NCI-H82 treated with DMSO at 0.1 percent for 48 hours (cell line): ENCODE data around the gene ASPHD2.
A peak's percentile ranks its signal among the peaks of the same experiment; 100 is the strongest.

Experiments
- DNase-seq: peaks from one replicate; lab custom pipeline; 2025; ENCODE audit not compliant: unreplicated experiment; lab: John Stamatoyannopoulos, UW

The ASPHD2 gene

DNA sequence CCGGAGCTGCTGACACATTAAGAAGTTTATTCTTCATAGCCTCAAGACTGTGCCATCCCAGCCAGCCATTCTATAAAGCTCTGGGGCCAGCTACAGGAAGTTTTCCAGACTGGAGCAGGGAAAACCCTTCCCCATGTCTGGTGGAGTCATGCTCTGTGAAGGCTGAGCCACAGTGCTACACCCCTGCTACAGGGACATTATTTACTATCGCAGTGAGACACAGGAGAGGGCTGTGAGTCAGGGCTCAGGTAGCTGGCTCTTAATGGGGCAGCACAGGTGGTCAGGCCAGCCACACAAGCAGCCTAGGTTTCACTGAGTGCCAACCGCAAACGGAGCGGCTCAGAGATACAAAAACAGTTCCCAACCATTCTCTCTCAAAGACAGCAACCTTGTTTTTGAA is 42.5 kb downstream of the ASPHD2 start:
- DNase-seq = no peak

DNA sequence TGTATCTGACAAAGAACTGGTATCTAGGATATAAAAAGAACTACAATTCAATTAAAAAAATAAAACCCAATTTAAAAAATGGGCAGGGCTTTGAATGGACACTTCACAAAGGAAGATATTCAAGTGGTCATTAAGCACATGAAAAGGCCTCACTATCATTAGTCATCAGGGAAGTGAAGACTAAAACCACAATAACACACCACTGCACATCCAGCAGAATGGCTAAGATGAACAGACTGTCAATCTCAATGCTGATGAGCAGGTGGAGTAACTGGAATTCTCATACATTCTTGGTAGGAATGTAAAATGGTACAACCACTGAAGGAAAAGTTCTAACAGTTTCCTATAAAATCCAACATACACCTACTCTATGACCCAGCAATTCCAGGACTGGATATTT is 45.6 kb downstream of the ASPHD2 start:
- no peak for DNase-seq

DNA sequence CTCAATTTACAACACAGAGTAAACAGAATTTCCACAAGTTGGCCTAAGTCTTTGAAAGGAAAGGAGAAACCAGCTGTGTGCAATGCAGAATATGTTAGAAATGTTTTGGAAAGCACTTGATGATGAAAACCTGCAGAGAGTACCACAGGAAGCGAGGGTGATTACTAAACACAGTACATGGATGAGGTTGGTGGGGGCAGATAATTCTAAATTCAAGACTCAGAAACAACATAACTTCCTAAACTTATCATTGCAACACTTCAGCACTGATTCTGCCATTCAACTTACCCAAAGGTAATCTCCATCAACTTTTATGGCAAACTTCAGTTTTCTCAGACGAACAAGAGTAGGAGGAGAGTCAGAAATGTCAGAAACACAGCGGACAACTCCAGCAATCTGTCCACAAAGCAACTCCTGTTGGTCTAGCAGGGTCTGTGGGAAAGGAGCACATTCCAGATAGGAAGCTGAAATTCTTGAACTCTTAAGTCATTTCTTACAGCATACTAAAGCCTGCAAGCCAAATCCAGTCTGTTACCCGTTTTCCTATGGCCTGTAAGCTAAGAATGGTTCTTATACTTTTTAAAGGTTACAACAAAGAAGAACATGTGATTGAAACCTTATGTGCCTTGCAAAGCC is 47.8 kb downstream of the ASPHD2 start:
- DNase-seq = no peak

DNA sequence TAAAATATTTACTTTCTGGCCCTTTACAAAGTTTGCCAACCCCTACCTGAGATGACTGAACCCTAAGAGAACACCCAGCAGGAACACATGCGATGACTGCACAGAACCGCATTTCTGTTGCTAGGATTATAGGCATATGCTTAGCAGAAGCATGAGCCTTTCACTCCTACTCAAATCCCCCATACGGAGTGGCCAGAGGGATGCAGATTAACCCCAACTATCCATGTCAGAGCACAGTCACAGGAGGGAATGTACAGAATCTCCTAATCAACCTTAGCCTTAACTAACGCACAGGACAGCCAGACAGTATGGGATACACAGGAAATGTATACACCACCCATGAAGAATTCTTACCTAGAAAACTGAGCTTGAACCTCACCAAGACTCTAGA is 48.3 kb downstream of the ASPHD2 start:
- DNase-seq = peak; percentile 19

DNA sequence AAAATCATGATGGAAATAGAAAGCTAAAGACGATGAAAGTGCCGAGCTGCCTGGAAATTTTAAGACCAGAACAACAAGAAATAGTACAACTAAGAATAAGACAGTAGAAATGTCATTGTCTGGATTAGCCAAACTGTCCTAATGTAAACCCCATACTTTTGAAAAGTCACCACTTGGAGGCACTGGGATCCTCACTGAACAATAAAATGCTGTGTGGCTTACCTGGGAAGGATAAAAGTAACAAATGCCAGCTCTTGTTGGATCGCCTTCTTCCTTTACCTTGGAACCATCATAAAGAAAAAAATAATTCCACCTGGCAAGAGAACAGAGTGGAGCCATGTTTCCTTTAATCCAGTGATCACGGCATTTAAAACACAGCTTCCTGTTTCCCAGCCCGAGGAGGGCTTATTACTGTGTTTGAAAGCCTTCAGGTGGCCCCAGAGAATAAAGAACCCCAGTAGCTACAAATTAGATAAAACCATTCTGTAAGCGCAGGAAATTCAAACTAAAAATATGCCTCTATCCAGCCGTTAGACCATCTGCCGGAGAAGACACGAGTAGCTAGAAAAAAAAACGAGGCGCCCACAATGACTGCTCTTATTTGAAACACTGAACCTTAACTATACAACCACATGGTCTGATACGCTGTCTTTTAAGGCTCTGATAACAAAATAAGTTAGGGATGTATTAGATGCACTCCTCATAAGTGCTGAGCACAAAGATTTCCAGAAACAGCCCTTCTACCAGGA is 50.2 kb downstream of the ASPHD2 start:
- peak; percentile 37 for DNase-seq

DNA sequence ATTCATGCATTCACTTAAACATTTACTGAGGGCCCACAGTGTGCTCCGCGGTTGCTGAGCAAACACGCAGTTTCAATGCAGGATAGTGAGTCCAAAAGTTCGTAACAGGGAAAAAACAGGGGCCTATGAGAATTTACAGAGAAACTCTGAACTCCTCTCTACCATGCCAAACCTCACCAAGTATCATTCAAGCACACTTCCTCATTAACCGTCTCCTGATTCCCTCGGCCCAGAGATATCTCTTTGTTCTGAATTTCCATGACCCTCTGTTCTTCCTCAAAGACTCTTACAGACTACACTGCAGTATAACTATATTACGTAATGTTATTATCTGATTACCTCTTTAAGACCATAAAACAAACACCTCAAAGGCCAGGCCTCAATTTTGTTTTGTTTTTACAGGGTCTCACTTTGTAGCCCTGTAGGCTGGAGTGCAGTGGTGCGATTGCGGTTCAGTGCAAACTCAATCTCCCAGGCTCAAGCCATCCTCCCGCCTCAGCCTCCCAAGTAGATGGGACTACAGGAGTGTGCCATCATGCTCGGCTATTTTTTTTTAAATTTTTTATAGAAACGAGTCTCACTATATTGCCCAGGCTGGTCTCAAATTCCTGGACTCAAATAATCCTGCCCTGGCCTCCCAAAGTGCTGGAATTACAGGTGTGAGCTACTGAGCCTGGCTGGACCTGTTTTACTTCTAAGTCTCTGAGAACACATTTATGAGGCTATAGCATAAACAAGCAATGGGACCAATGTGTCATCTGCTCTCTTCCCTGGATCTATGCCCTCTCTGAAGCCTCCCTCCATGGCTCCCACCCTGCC is 50.9 kb downstream of the ASPHD2 start:
- DNase-seq = no peak

DNA sequence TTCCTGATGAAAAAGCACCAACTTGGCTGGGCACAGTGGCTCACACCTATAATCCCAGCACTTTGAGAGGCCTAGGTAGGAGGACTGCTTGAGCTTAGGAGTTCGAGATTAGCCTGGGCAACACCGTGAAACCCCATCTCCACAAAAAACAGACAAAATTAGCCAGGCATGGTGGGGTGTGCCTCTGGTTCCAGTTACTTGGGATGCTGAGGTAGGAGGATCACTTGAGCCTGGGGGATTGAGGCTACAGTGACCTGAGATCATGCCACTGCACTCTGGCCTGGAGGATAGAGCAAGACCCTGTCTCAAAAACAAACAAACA is 51.5 kb downstream of the ASPHD2 start:
- no peak for DNase-seq

DNA sequence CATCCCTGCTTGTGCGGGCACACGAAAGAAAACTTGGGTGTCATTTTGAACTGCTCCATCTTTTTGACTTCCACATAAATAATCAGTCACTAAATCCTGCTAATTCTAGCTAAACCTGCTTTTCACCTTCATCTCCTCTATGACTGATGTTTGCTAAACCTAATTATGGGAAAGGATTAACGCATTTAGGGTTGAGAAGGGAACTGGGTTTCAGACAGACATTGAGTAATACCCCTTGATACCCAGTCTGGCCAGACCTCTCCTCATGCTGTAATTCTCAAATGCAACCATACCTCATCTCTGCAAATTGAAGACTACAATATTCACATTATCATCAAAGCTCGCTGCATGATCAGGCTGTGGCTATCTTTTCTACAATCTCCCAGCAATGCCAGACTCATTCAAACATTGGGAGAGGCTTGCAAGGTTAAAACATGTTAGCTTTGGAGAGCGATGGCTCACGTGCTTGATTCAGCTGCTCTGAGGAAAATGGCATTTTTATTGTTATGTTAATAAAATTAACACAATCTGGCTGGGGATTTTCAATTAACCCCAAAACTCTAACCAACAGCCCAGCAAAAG is 52.1 kb downstream of the ASPHD2 start:
- peak; percentile 58 for DNase-seq

DNA sequence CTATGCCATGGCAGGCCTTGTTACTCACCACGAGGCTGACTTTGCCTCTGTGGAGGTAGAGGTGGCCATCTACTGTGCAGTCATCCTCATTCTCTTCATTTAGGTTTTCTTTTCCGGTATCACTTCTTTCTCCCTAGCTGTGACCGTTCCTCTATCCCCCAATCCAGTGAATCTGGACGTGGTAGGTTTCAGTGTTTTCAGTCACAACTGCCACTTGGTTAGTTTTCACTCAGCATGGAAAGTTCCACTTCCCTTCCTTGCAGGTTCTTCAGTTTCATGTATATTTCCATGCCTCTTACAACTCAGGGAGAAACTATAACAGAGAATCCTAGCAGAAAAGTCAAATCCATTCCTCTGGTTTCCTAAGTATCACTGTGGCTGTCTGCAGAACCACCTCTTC is 52.6 kb downstream of the ASPHD2 start:
- no peak for DNase-seq

DNA sequence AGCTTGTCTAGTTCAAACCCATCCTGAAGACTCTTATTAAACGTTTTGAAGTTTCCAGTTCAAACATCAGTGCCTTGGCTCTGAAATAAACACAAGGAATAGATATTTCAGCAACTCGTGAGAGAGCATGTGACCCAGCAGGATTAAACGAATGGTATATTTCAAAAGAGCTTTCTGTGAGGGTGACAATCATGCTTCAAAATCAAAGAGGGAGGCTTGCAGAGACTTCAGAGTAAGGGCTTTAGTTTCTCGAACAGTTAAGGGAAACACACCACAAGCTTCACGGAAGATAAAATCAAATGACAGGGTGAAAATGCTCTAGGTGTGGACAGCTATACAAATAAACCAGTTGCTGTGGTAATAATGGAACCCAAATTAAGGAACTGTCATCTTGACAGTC is 53.1 kb downstream of the ASPHD2 start:
- DNase-seq = no peak

DNA sequence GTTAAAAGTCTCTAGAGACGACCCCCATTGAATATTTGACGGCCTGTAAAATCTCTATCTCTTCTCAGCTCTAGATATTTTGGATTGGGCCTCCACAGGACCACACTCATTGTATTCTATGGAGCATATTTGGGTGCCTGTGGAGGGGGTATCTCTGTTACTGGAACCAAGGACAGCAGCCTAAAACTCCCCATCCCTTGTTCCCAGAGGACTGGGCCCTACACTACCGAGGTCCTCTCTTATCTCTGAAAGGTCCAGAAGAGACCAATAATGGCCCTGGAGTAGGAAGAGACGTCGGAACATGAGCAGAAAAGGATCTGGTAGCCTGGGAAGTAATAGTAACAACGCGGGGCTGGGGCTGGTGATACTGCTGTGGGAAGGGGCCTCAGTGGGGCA is 54.0 kb downstream of the ASPHD2 start:
- DNase-seq = no peak

DNA sequence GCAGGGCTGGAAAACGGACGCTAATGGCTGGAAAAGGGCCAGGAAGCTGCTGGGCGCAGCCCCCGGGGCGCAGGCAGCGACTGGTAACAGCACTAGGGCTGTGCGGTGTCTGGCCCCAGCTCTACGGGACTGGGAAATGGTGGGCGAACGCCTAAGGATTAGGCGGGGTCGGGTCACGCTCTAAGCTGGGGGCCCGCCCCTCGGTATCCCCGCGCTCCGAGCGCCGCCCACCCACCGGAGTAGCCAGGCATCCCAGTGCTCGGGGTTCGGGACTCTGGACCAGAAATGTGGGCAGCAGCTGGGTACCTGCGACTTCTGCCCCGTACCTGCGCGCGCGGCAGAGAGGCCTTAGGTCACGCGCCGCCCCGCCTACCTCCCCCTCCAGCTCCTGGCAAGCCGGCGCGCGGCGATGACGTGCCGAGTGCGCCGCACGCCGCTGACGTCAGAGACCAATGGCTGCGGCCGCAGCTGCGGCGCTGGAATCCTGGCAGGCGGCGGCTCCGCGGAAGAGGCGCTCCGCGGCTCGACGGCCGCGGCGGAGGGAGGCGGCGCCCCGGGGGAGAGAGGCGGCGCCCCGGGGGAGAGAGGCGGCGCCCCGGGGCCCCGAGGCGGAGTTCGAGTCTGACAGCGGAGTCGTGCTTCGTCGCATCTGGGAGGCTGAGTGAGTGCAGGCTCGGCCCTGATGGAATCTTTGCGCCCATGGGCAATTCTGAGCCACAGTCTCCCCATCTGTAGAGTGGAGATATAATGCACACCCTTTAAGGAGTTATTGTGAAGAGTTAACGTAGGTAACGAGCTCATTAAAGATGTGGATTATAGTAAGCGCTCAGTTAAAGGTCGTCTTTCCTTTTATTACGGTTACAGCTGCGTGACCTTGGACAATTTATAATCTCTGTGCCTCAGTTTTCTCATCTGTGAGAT is 54.6 kb downstream of the ASPHD2 start, which contains the start of the genes HPS4 and SRRD:
Gene HPS4, minus strand, starts transcription at position 345 of the 921 bp plus-strand sequence. CDS start 2,021 bp downstream, outside the sequence.
Gene SRRD, plus strand, starts transcription at position 439 of the 921 bp plus-strand sequence. Its CDS starts 14 bp downstream, at position 453.
- DNase-seq = peak; percentile 19

DNA sequence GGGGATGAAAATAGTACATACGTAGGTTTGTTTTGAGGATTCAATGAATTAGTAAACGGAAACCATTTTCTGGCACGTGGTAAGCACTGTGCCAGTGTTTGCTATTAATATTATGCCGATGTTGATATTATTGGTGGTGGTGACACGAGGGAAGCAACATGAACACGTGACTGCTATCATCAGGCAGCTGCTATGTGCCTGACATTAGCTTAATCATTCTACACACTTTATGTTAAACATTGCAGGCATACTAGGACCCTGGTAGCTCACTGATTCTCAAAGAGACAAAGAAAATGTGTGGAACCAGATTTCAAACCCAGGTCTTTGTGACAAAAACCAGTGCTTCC is 55.3 kb downstream of the ASPHD2 start:
- no peak for DNase-seq

DNA sequence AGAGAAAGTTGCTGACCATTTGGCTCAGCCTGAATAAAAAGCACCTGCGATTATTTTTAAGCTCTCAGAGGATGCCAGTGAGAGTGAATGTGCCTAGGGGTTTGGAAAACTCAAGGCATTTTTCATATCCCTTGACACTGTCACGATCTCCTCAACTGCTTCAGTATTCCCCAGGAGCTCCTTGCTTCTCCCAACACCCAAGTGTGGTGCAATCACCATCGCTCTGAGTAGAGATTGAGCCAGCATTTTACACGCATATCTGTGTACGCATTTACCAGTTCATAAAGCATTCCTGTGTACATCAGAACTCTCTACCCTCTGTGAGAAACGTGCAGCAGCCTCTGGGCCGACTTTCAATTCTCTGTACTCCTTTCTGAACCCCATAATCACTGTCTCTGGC is 56.0 kb downstream of the ASPHD2 start:
- no peak for DNase-seq

DNA sequence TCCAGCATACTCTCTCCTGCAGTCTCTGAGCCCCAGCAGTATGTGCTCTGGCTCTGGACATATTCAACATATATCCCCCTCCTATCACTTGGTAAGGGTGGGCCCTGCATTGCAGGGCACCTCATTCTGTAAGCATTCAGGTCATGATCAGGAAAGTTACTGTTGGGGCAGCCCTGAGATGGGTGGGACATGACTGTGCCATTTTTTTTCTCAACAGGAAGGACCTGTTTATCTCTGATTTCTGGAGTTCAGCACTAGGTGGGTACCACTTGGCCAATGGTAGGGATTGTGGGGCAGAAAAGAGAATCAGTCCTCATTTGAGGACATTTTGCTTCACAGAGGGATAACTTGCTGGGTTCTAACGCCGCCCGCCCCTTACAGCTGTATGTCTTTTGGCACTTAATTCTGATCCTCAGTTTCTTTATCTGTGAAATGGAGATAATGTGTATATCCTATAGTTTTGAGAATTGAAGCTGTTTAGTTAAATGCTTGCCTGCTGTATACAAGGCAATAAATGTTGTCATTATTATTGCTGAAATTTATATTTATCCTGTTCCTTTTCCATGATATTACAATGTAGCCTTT is 56.8 kb downstream of the ASPHD2 start:
- DNase-seq = no peak

DNA sequence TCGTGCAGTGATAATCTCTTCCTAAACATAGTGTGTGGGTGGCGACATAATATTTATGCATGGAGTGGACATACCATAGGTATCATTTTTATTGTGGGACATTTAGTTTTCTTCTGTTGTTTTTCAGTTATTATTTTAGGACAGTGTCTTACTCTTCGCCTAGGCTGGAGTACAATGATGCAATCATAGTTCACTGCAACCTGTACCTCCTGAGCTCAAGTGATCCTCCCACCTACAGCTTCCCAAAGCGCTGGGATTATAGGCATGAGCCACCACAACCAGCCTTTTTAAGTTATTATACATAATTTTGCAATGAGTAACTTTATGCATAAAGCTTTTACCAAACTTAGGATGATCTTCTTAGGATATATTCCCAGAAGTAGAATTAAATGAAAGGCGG is 57.3 kb downstream of the ASPHD2 start:
- no peak for DNase-seq

DNA sequence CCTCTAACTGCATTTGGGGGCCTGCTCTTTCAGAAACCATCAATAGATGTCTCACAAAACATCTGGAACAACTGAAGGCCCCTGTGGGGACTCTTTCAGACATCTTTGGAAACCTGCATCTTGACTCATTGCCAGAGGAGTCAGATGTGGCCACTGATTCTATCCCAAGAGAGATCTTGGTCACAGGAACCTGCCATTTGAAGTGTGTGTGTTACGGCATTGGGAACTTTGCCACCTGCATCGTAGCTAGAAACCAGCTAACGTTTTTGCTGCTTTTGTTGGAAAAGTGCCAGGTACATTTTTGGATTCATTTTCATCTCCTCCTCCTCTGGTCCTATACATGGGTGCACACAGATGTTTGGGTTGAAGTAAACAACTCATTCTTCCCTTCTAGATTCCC is 58.9 kb downstream of the ASPHD2 start:
- no peak for DNase-seq

DNA sequence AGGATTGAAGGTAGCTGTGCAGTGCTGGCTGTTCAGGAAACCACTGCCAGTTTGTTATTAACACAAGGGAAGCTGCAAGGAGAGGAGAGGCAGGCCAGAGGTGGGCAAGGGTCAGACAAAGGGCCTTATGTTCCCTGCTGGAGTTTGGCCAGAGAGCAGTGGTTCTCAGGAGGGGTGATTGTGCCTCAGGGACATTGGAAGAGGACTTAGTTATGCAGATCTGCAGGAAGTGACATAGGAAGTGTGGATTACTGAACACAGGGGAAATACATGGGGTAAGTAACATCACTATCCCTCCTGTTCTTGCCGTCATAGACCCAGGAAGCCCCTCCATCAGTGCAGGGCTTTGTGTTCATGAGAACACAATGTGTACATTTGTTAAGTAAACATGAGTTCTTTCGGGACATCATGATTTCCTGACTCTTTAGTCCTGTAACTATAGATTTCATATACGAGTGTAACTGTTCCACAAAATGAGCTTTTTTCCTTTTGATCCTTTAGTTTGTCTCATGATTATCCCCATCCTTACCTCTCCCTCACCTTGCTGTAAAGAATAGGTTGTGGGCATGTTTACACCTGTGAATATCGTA is 60.5 kb downstream of the ASPHD2 start:
- no peak for DNase-seq

DNA sequence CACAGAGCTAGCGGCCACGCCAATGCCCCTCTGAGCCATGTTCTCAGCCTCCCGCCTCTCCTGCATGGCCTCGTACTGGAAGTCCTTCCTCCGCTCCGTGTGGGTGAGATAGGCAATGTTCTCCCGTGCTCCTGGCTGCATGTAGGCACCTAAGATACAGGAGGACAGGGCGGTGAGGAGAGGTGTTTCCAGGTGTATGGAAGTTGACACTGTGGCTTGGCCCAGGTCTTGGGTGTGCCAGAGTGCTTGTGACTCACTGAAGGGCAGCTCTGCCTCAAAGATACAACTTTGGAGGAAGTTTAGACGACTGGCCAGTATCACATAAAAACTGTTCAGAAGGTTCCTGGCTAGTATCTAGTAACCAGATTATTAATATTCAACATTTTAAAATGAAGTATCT is 63.2 kb downstream of the ASPHD2 start:
- no peak for DNase-seq

DNA sequence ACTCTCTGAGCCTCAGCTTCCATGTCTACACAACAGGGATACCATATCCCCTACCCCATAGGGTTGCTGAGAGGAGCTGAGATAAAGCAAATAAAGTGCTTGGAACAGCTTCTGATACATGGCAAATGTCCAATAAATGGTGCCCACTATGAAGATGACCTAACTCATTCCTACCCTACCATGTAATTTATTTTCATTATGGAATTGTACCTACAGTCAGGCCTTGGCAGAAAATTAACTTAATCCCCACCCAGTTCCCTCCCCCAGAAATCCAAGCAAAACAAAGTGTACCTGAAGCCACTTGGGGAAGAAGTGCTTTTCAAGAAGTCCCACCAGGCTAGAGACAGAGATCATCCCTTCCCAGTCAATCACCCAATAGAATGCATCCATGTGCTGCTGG is 65.4 kb downstream of the ASPHD2 start:
- no peak for DNase-seq
